Keratinocyte (primary cell): ENCODE data around the gene SF3A2.

Experiments
- CTCF ChIP-seq, 3 experiments: IDR thresholded peaks in 1 of 3; conservative IDR thresholded peaks in 1 of 3; optimal IDR thresholded peaks in 1 of 3; 2 replicates in 2 of 3; 3 replicates in 1 of 3; pipeline versions ENCODE3 to v1.5.1; 2011; ENCODE audit warnings: low read length in 3 of 3, mild to moderate bottlenecking in 3 of 3, moderate library complexity in 2 of 3, control low read depth in 1 of 3, inconsistent platforms in 1 of 3; ENCODE audit not compliant: insufficient read depth in 2 of 3; ENCODE audit errors: extremely low read depth in 1 of 3
- EZH2 ChIP-seq: IDR thresholded peaks from one replicate; pipeline ENCODE4 v1.6.1; 2012; ENCODE audit warnings: inconsistent platforms, mild to moderate bottlenecking, low read length, moderate library complexity

- TF ChIP-seq CTCF (optimal IDR thresholded peaks at IDR 0.05 in 1 of 3, IDR thresholded peaks at IDR 0.05 in 1 of 3, conservative IDR thresholded peaks at IDR 0.05 in 1 of 3; ENCODE audit: extremely low read depth in 1 of 3, insufficient read depth in 2 of 3, low read length in 3 of 3) (peak in 1 of 3 experiments; percentile 19), EZH2 (peak; percentile 49)
Measured at GRCh38 chr19:2253106-2254063, 16.8 kb downstream of the SF3A2 start.
